KOPT-K1 (cell line): ENCODE measurements around the gene IQSEC1.
"Not testable (repeated sequence)": the region's sequence is repeated elsewhere in the genome, so short reads cannot be mapped to it uniquely, and the experiment has no call there.

Experiments
- H3K27ac ChIP-seq: fragments of 200-600 bp; sonication (generic); 2 replicates; pipeline ENCODE4 v1.5.1; 2016; ENCODE audit warnings: antibody characterized with exemption, mild to moderate bottlenecking, low read depth, low read length; ENCODE audit not compliant: poor library complexity, severe bottlenecking
- H3K36me3 ChIP-seq: fragments of 200-600 bp; sonication (generic); 2 replicates; pipeline ENCODE4 v1.5.1; 2017; ENCODE audit warnings: antibody characterized with exemption, mild to moderate bottlenecking, low read length, moderate library complexity; ENCODE audit not compliant: insufficient read depth
- H3K9me3 ChIP-seq: fragments of 200-600 bp; sonication (generic); 2 replicates; pipeline ENCODE4 v1.5.1; 2017; ENCODE audit warnings: antibody characterized with exemption, low read length, mild to moderate bottlenecking; ENCODE audit not compliant: insufficient read depth, poor library complexity, severe bottlenecking

Gene IQSEC1

GRCh38 chr3:12862387-12862786 lies 210.8 kb downstream of the IQSEC1 start:
- H3K36me3 ChIP-seq, result no peaks in the 10 kb centered on the region
- H3K9me3 ChIP-seq, result peaks cover 9% of the 10 kb centered on the region
- H3K27ac ChIP-seq, result no peak overlapping the region

- H3K36me3 ChIP-seq, result no peaks in the 10 kb centered on the region
- H3K27ac ChIP-seq, result no peak overlapping the region
- peaks cover 9% of the 10 kb centered on the region for H3K9me3 ChIP-seq
Measured at GRCh38 chr3:12861611-12862010, 211.6 kb downstream of the IQSEC1 start.

GRCh38 chr3:12859840-12860239 lies 213.4 kb downstream of the IQSEC1 start:
- H3K9me3 ChIP-seq, result no peaks in the 10 kb centered on the region
- H3K36me3 ChIP-seq, result no peaks in the 10 kb centered on the region
- no peak overlapping the region for H3K27ac ChIP-seq

- no peaks in the 10 kb centered on the region for H3K36me3 ChIP-seq
- H3K9me3 ChIP-seq, result no peaks in the 10 kb centered on the region
- no peak overlapping the region for H3K27ac ChIP-seq
Measured at GRCh38 chr3:12856626-12857025, 216.6 kb downstream of the IQSEC1 start.

- Histone ChIP-seq H3K9me3 (no peaks in the 10 kb centered on the region), H3K27ac (no peak overlapping the region), H3K36me3 (no peaks in the 10 kb centered on the region)
Measured at GRCh38 chr3:12854565-12854964, 218.7 kb downstream of the IQSEC1 start.

GRCh38 chr3:12853847-12854246 lies 219.4 kb downstream of the IQSEC1 start:
- not testable (repeated sequence) for H3K36me3 ChIP-seq, H3K9me3 ChIP-seq, H3K27ac ChIP-seq

- Histone ChIP-seq H3K36me3 (no peaks in the 10 kb centered on the region), H3K9me3 (no peaks in the 10 kb centered on the region), H3K27ac (no peak overlapping the region)
Measured at GRCh38 chr3:12852201-12852600, 221.0 kb downstream of the IQSEC1 start.
